ENCODE data around the gene DGKI. TPM values are rescaled to one million over a fixed set of nuclear protein-coding genes. Genes with fewer than 3 reads are reported as not detected.

DGKI gene
- total RNA-seq, 1 experiment from 2014 or later = 0.15 TPM

GRCh38 chr7:137696988-137697387 lies 149.8 kb downstream of the DGKI start:
- DNase-seq (ENCODE audit: low read depth, low spot score) (no peak), ATAC-seq (no peak)
- Histone ChIP-seq H3K9me2 (ENCODE audit: insufficient read depth) (no peaks in the 10 kb centered on the region), H3K4me3 (replicated peaks in 1 of 2; ENCODE audit: low read depth in 1 of 2, low read length in 2 of 2) (no peak overlapping the region), H3K27me3 (ENCODE audit: insufficient read depth, low read length) (0 out of 2 replicates have a peak, but pooled peaks cover 3% of the 10 kb centered on the region), H3K9me3 (ENCODE audit: control insufficient read depth in 1 of 2, insufficient read depth in 1 of 2, low read depth in 1 of 2, low read length in 2 of 2) (no peaks in the 10 kb centered on the region), H3K79me2 (ENCODE audit: insufficient read depth, low read length) (no peaks in the 10 kb centered on the region), H3K27ac (ENCODE audit: low read depth, low read length) (no peak overlapping the region), H4K20me1 (ENCODE audit: insufficient read depth) (no peaks in the 10 kb centered on the region), H2AFZ (ENCODE audit: low read depth, low read length, poor library complexity, severe bottlenecking) (no peak overlapping the region), H3K4me1 (ENCODE audit: control insufficient read depth in 1 of 2, insufficient read depth in 2 of 2, low read length in 2 of 2) (no peaks in the 10 kb centered on the region), H3K4me2 (ENCODE audit: low read length) (no peak overlapping the region), H3K36me3 (ENCODE audit: control insufficient read depth in 1 of 2, insufficient read depth in 2 of 2, low read length in 2 of 2) (no peaks in the 10 kb centered on the region), H3K9ac (ENCODE audit: low read length) (no peak overlapping the region)
- no TSS peak for BruUV-seq (replicated peaks)
- CTCF ChIA-PET = no interaction called here
- intact Hi-C loops (cut with micrococcal nuclease) = no loop called here
- POLR2A ChIA-PET = no interaction called here
- RAD21 ChIA-PET (ENCODE audit: low non-redundant PET in 1 of 2, low total read pairs in 2 of 2, uncharacterized antibody in 2 of 2, unreplicated experiment in 2 of 2) = no interaction called here
- TF ChIP-seq FOSL1 (IDR thresholded peaks at IDR 0.05; ENCODE audit: low read depth) = no peak
- TF ChIP-seq REST (IDR thresholded peaks at IDR 0.05; ENCODE audit: low read depth) = no peak
- no peak for TF ChIP-seq ELF1 (IDR thresholded peaks at IDR 0.05; ENCODE audit: borderline replicate concordance, low read depth)
- TF ChIP-seq POLR2A (IDR thresholded peaks at IDR 0.05; ENCODE audit: borderline replicate concordance, extremely low read depth, insufficient read depth, insufficient read length) = no peak
- TF ChIP-seq, protein P1, sequence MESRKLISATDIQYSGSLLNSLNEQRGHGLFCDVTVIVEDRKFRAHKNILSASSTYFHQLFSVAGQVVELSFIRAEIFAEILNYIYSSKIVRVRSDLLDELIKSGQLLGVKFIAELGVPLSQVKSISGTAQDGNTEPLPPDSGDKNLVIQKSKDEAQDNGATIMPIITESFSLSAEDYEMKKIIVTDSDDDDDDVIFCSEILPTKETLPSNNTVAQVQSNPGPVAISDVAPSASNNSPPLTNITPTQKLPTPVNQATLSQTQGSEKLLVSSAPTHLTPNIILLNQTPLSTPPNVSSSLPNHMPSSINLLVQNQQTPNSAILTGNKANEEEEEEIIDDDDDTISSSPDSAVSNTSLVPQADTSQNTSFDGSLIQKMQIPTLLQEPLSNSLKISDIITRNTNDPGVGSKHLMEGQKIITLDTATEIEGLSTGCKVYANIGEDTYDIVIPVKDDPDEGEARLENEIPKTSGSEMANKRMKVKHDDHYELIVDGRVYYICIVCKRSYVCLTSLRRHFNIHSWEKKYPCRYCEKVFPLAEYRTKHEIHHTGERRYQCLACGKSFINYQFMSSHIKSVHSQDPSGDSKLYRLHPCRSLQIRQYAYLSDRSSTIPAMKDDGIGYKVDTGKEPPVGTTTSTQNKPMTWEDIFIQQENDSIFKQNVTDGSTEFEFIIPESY (IDR thresholded peaks at IDR 0.05; ENCODE audit: extremely low read depth, insufficient replicate concordance, low read length) = no peak
- TF ChIP-seq SP1 (IDR thresholded peaks at IDR 0.05; ENCODE audit: low read depth) = no peak

Data from HCT116 (cell line).